GM19328 (cell line): ENCODE data around the gene APCDD1.

Experiments used
- ATAC-seq: cut with Tn5 transposase; IDR thresholded peaks from one replicate; pipeline ENCODE4 v1.9.1; 2021; ENCODE audit warnings: mild to moderate bottlenecking, moderate library complexity; ENCODE audit not compliant: unreplicated experiment

APCDD1 gene

GRCh38 chr18:10431680-10432079 is 22.8 kb upstream of the APCDD1 start:
- no peak for ATAC-seq

GRCh38 chr18:10432781-10433180 is 21.7 kb upstream of the APCDD1 start:
- ATAC-seq = no peak

GRCh38 chr18:10436160-10436559 is 18.3 kb upstream of the APCDD1 start:
- ATAC-seq = no peak

- ATAC-seq = no peak
These were observed 16.6 kb upstream of the APCDD1 start for GRCh38 chr18:10437837-10438236.

GRCh38 chr18:10439898-10440297 is 14.5 kb upstream of the APCDD1 start:
- no peak for ATAC-seq

GRCh38 chr18:10440884-10441283 is 13.6 kb upstream of the APCDD1 start:
- no peak for ATAC-seq

GRCh38 chr18:10441472-10441871 is 13.0 kb upstream of the APCDD1 start:
- ATAC-seq = no peak

GRCh38 chr18:10442551-10442971 is 11.9 kb upstream of the APCDD1 start:
- no peak for ATAC-seq

GRCh38 chr18:10443001-10443400 is 11.4 kb upstream of the APCDD1 start:
- ATAC-seq = no peak

GRCh38 chr18:10444314-10445006 is 10.0 kb upstream of the APCDD1 start:
- no peak for ATAC-seq

- ATAC-seq = no peak
These were observed 5.0 kb upstream of the APCDD1 start for GRCh38 chr18:10449396-10449795.

- no peak for ATAC-seq
These were observed 3.4 kb upstream of the APCDD1 start for GRCh38 chr18:10450986-10451385.

GRCh38 chr18:10453261-10453805 is 1.1 kb upstream of the APCDD1 start:
- no peak for ATAC-seq

- no peak for ATAC-seq
These were observed 484 bp downstream of the APCDD1 start for GRCh38 chr18:10454681-10455557.

- no peak for ATAC-seq
These were observed 1.5 kb downstream of the APCDD1 start for GRCh38 chr18:10455726-10456453.

GRCh38 chr18:10456718-10457117 is 2.3 kb downstream of the APCDD1 start:
- no peak for ATAC-seq

GRCh38 chr18:10457128-10457527 is 2.7 kb downstream of the APCDD1 start:
- no peak for ATAC-seq

GRCh38 chr18:10457767-10458166 is 3.3 kb downstream of the APCDD1 start:
- no peak for ATAC-seq

- ATAC-seq = no peak
These were observed 4.3 kb downstream of the APCDD1 start for GRCh38 chr18:10458691-10459090.

GRCh38 chr18:10459587-10459986 is 5.2 kb downstream of the APCDD1 start:
- no peak for ATAC-seq

GRCh38 chr18:10460414-10461018 is 6.1 kb downstream of the APCDD1 start:
- ATAC-seq = no peak
